HL-60 (cell line): ENCODE measurements around the gene CARM1.

ENCODE experiments used
- CTCF ChIP-seq: IDR thresholded peaks from one replicate; pipeline ENCODE4 v1.5.1; 2011; ENCODE audit warnings: low read length, control low read depth, inconsistent platforms; ENCODE audit not compliant: insufficient read depth
- POLR2AphosphoS5 ChIP-seq: IDR thresholded peaks from 2 replicates; pipeline ENCODE4 v1.6.1; 2012; ENCODE audit warnings: low read depth
- REST ChIP-seq: IDR thresholded peaks from 2 replicates; pipeline ENCODE4 v1.6.1; 2012; ENCODE audit warnings: low read depth; ENCODE audit not compliant: insufficient replicate concordance

DNA sequence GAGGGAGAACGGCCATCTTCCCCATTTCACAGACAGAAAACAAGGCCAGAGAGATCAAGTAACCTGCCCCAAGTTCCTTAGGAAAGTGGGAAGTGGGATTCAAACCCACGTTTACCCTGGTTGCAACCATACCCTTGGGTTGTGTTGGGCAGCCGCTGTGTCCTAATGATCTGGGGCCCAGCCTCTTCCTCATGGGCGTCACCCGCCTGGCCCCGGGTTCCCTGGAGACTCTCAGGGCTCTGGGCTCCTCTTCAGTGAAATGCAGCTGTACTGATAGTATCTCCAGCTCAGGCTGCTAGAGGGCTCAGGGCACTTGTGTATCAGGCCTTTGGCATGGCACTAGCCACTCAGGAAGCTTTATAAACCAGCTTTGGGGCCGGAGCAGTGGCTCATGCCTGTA, 45.1 kb upstream of the CARM1 start:
- no peak for TF ChIP-seq REST
- no peak for TF ChIP-seq CTCF
- TF ChIP-seq POLR2AphosphoS5: no peak
